ENCODE data around the gene PDZD4.

Gene PDZD4

GRCh38 chrX:153782313-153782712, 48.0 kb downstream of the PDZD4 start:
- DNase-seq, result no peak

GRCh38 chrX:153781428-153782047, 48.8 kb downstream of the PDZD4 start:
- DNase-seq, result no peak

GRCh38 chrX:153780678-153781427, 49.5 kb downstream of the PDZD4 start, which contains the start of gene SRPK3:
Gene SRPK3 (plus strand): TSS chrX:153781041. CDS start chrX:153781087, 46 bp downstream.
- no peak for DNase-seq

- DNase-seq, result no peak
Observed at GRCh38 chrX:153779891-153780677, 50.3 kb downstream of the PDZD4 start.

- no peak for DNase-seq
Observed at GRCh38 chrX:153778684-153779101, 51.7 kb downstream of the PDZD4 start.

GRCh38 chrX:153778181-153778580, 52.2 kb downstream of the PDZD4 start:
- no peak for DNase-seq

GRCh38 chrX:153777261-153778090, 52.9 kb downstream of the PDZD4 start:
- no peak for DNase-seq

- no peak for DNase-seq
Observed at GRCh38 chrX:153776611-153777045, 53.7 kb downstream of the PDZD4 start.

GRCh38 chrX:153776120-153776599, 54.2 kb downstream of the PDZD4 start:
- no peak for DNase-seq

- no peak for DNase-seq
Observed at GRCh38 chrX:153775293-153776119, 54.8 kb downstream of the PDZD4 start.

- no peak for DNase-seq
Observed at GRCh38 chrX:153774576-153775292, 55.6 kb downstream of the PDZD4 start.

GRCh38 chrX:153773741-153774575, 56.4 kb downstream of the PDZD4 start:
- no peak for DNase-seq

GRCh38 chrX:153773218-153773611, 57.1 kb downstream of the PDZD4 start:
- no peak for DNase-seq

GRCh38 chrX:153772316-153773217, 57.8 kb downstream of the PDZD4 start:
- no peak for DNase-seq

GRCh38 chrX:153771415-153772315, 58.7 kb downstream of the PDZD4 start:
- DNase-seq, result no peak

- no peak for DNase-seq
Observed at GRCh38 chrX:153770601-153771414, 59.5 kb downstream of the PDZD4 start.

Data from NCI-H187 treated with DMSO at 0.1 percent for 48 hours (cell line).